Stimulated activated CD8-positive, alpha-beta memory T cell treated with anti-CD3 and anti-CD28 coated beads, Interleukin-12 subunit alpha, Interleukin-12 subunit beta, amount 100 ng/mL, for 24 hours (primary cell): ENCODE results near the gene NELFCD.
A peak's percentile ranks its signal among the peaks of the same experiment; 100 is the strongest.

ENCODE experiments used
- DNase-seq: peaks from one replicate; pipeline ENCODE4 v3.0.0-alpha.2; 2020; ENCODE audit errors: extremely low read depth

Gene NELFCD

DNA sequence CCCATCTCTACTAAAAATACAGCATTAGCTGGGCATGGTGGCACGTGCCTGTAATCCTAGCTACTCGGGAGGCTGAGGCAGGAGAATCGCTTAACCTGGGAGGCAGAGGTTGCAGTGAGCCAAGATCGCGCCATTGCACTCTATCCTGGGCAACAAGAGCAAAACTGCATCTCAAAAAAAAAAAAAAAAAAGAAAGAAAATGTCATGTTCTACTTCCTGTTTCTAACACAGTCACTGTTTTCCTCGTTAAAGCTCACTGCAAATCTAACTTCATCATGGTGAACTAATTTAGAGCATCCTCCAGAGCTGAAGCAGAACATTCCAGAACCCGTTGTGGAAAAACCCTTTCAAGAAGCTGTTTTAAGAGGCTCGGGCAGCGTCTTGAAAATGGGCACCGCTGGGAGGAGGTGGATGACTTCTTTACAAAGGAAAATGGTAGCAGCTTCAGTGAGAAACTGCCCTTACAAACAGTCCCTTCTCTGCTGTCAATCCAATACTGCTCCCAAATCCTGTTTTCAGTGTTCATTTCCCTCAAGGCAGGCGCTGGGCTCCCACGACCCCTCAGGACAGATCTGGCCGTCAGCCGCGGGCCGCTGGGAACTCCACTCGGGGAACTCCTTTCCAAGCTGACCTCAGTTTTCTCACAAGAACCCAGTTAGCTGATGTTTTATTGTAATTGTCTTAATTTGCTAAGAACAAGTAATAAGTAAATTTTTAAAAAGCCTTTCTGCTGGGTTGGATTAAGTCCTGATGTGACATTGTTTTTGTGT, 13.5 kb downstream of the NELFCD start:
- DNase-seq, result no peak

DNA sequence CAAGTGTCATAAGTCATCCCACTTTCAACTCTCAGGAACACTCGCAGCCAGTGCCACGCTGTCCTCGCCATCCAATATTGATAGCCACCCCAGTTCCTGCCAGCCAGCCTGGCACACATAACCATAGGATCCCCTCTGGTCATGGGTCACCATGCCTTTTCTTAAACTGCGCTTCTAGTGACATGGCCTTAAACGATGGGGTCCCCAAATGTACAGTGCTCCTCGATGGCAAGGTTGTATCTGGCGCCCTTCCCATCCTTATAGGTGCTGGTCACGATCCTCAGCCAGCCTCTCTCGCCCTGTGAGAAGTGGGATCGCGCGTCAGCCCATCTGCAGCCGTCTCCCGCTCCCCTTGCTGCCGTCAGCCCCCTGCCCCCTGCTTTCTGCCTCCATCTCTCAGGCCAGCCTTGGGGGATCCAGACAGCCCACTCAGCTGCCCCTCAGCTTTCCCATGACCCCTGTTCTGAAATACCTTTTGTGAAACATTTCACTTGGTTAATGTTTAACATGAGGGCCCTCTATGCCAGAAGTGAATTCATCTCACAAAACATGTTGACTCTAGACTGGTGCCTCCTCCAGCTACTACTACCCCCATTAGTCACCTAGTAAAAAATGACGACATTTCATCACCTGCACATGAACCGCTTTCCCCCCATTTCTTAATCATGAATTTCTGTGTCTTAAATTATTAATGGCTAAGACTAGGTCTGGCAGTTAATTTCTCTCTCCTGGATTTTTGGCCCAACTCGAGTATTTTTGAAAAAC, 14.6 kb downstream of the NELFCD start:
- DNase-seq, result no peak

- DNase-seq, result no peak
Measured at GRCh38 chr20:58996226-58996611, 15.2 kb downstream of the NELFCD start.

- DNase-seq, result no peak
Measured at GRCh38 chr20:58997141-58997770, 16.2 kb downstream of the NELFCD start.

GRCh38 chr20:58998656-58999055, 17.6 kb downstream of the NELFCD start:
- no peak for DNase-seq

- DNase-seq, result no peak
Measured at GRCh38 chr20:59000326-59000725, 19.3 kb downstream of the NELFCD start.

GRCh38 chr20:59001068-59001448, 20.0 kb downstream of the NELFCD start:
- DNase-seq, result no peak

DNA sequence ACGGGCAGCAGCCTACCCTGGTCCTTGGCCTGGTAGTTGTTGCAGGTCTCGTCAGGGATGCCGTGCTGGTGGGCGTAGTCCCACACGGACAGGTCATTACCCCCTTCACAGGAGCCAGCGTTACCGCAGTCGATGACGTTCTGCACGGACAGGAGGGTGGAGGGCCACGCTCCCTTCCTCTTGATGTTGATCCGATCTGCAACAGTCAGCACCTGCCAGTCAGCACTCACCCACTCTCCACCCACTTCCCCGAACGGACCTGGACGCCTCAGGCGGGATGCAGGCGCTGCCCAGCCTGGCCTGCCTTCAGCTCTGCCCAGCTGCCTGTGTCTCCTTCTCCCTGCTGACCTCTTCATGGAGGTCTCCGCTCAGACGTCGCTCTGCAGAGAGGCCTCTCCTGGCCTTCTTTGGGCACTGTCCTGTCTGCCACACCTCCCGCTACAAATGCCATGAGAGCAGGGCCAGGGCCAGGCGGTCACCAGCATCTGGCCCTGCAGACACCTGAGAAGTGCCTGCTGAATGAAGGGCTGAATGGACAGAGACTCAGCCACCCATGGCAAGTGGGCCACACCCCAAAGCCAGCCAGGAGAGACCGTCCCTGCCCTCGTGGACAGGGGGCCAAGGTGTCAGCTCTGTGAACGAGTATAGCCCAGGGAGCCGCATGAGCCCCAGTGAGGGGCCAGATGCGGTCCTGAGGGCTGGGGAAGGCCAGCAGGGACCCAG, 20.6 kb downstream of the NELFCD start:
- no peak for DNase-seq

GRCh38 chr20:59002388-59002787, 21.3 kb downstream of the NELFCD start:
- DNase-seq, result no peak

- no peak for DNase-seq
Measured at GRCh38 chr20:59002874-59003399, 21.9 kb downstream of the NELFCD start.

- no peak for DNase-seq
Measured at GRCh38 chr20:59003836-59004492, 22.9 kb downstream of the NELFCD start.

DNA sequence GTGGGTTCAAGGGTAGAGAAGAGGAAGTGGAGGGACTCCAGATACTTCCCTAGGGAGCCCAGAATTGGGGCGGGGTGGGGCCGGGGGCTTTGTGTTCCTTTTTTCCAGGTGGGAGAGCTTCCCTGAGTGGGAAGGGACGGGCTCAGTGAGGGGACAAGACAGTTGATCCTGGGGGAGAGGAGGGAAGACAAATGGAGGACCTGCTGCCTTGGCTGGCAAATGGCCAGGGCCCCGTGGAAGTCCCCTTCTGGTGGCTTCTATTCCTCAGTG, 23.4 kb downstream of the NELFCD start:
- DNase-seq, result no peak

GRCh38 chr20:59004763-59005522, 23.9 kb downstream of the NELFCD start:
- DNase-seq, result no peak

GRCh38 chr20:59005523-59006166, 24.6 kb downstream of the NELFCD start:
- no peak for DNase-seq

DNA sequence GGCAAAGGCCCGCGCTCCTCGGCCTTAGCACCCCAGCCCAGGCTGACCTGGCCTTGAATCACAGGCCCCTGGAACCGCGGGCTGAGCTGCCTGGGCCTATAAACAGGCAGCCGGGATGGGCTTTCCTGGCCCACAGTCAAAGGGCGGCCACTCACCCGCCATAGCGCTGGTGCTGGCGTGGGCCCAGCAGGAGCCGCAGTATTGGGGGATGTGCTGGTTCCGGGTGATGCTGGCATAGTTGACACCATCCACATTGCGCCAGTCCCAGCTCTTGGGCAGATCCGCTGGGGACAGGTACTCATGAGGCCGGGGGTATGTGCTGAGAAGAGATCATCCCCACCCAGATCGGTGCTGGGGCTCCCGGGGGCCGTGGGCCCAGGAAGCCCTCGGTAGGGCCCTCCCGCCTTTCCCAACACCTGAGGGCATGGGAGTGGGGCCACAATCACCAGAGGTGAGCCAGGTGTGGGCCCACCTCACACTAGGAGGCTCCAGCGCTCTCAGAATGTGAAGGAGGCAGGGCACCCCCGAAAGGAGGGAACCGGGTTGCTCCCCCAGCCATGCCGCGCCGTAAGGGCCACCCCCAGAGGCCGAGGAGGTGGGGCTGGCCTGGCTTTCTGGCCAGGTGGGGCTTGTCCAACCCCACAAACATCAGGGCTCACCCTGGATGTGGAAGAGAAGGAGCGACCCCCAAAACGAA, 25.3 kb downstream of the NELFCD start:
- no peak for DNase-seq

- peak; percentile 10 for DNase-seq
Measured at GRCh38 chr20:59006864-59007664, 26.0 kb downstream of the NELFCD start, which contains the start of gene CTSZ. TSS of gene CTSZ (minus strand) at chr20:59007254. CDS start at chr20:59007128, 126 bp downstream.

DNA sequence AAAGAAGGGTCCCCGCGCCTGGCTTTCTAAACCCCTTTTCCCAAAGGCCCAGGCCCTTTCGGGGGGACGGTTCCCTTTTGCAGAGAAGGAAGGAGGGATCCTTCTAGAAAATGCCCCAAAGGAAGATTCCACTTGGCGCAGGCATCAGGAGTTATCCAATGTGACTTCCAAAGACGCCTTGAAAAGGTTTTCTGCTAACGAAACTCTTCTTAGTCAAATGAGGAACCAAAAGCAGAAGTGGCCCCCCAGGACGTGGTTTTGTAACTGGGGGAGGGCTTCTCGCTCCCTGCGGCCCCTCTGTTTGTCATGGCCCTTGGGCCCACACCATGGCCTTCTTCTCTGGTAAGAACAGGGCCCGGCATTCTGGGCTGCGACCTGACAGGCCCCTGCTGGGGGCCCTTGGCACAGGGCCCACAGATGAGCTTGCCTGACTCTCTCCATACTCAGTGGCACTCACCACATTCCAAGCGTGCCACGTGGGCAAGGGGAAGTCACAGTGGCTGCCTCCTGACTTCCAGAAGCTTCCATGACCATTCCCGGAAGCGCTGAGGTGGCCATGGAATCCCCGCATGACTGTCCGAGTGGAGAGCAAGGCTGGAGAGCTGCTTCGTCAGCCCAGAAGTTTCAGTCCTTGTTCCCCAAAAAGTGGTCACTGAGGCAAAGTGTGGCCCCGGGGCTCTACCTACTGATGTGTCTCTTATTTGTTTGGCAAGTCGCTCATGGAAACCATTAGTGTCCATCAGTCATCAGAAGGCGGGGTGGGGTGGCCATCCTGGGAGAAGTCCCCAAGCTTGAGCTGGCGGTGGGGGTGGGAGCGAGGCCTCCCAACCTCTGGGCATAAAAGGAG, 26.8 kb downstream of the NELFCD start:
- no peak for DNase-seq
